DOHH2 (cell line): ENCODE data around the gene ZSWIM1.

Experiments
- CTCF ChIP-seq: fragments of 200-600 bp; sonication (generic); IDR thresholded peaks from one replicate; pipeline ENCODE4 v1.5.1; 2014; ENCODE audit warnings: antibody characterized with exemption, mild to moderate bottlenecking, low read depth, low read length; ENCODE audit not compliant: poor library complexity, severe bottlenecking
- EZH2phosphoT487 ChIP-seq: fragments of 200-600 bp; sonication (generic); IDR thresholded peaks from 2 replicates; pipeline ENCODE4 v1.6.1; 2017; ENCODE audit warnings: borderline replicate concordance, mild to moderate bottlenecking, antibody characterized with exemption, low read length, moderate library complexity, mixed read lengths

DNA sequence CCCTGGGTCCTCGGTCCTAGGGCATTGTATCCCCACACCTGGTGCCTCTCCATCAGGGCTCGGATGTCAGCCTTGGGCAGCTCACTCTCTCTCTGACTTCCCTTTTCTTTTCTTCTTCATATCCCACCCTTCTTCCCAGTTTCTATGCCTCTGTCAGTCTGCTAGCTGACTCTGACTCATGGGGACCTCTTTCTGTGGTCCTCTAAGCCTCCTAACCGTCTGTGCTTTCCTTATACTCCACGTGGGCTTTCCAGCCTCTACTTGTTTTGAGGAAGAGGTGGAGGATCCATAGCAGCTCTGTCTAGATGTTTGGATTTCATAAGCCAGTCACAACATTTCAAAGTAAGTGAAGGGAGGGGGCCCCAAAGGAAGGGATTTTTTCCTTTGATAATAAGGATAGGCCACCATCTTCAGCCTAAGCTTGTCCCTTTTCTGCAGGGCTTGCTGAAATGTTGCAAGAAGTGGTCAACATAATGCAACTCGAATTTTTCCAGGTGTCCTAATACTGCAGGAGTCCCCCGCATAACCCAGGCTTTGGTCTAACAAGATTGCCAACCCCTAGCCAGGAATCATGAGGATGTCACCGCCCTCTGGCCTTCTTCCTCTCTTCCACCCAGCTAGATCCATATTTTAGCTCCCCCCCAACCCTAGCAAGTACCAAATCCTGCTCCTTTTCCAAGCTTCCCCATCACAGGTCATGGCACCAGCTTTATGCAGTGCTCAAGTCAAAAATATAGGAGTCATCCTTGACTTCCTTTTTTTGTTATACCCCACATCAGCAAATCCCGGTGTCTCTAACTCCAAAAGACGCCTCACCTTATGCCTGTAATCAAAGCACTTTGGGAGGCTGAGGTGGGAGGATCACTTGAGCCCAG lies 39.7 kb downstream of the ZSWIM1 start:
- TF ChIP-seq EZH2phosphoT487 (no peak), CTCF (no peak)
